ENCODE results near the gene TM2D3.
"Not testable (repeated sequence)": the region's sequence is repeated elsewhere in the genome, so short reads cannot be mapped to it uniquely, and the experiment has no call there.

The TM2D3 gene

DNA sequence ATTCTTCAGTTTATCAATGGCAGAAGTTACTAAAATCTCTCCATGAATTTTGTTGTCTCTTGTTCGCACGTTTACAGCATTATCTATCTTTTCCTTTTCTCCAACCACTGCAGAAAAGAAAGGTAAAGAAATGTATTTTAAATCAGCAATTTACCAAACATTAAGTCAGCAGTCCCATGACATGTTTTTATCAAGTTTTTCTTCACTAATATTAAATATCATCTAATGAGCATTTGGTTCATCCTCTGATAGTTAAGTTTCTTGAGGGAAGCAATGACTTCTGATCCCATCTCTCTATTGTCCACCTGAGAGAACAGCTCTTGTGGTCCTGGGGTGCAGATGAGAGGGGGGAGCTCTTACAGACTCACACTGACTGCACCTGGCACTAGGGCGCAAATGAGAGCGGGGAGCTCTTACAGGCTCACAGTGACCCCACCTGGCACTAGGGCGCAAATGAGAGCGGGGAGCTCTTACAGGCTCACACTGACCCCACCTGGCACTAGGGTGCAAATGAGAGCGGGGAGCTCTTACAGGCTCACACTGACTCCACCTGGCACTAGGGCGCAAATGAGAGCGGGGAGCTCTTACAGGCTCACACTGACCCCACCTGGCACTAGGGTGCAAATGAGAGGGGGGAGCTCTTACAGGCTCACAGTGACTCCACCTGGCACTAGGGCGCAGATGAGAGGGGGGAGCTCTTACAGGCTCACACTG is 2.6 kb upstream of the TM2D3 start:
- peak; percentile 32 for DNase-seq

DNA sequence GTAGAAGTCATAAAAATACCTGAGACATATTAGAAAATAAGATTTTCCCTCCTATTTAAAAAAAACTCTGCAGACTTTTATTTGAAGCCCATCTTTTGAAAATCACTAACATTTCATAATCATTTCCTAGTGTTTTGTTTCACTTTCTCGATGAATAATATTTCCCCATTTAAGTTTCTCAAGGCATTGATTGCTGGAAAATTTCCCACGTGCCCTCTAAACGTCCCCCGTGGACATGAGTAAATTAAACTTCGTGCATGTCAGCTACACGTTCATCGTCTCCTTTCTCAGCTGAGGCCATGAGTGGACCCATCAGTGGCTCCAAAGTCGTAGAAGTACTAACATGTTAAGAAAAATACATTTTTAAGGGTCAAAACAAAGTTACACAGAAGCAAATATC is 2.0 kb upstream of the TM2D3 start:
- no peak for DNase-seq

DNA sequence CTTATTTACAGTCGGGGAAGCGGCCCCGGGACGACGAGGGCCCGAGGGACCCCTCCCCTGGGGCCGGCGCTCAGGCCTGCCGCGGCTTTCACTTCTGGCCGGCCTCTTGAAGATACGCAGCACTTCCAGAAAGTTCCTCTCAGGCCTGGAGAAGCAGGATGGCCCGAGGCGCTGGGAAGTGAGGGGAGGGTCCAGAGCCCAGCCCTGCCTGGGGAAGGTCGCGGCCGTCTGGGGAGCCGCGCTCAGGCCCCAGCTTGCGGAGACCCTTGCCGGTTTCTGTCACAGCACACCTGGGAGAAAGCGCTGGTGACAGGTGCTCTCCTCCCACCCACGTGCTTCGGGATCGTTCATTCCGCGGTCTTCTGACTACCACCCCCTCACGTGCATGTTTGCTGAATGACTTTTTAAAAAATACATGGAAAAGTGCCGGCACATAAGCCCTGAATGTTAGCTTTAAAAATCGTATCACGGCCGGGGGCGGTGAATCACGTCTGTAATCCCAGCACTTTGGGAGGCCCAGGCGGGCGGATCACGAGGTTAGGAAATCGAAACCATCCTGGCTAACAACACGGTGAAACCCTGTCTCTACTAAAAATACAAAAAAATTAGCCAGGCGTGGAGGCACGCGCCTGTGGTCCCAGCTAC is 727 bp upstream of the TM2D3 start:
- DNase-seq, result no peak

DNA sequence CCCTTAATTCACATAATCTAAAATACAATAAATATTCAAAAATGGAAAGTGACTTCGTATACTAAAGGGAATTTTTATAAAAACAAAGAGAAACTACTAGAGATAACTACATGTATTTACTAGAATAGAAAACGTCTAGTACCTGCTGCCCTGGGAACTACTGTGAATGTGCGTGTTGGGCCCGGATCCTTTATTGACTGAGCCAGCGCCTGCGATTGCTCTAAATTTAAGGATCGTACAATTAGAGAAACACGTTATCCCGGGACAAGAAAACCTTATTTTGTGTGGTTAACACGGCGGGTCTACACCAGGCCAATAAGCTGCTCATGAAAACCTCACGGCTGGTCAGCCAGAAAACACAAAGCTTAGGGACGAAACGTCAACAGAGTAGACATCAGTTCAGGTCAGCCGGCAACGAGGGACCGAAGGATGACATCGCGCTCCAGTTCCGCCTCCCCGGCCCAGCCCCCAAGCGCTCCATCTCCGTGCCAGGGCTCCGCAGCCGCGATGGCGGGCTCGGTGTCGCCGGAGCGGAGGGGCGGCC is 555 bp downstream of the TM2D3 start:
- no peak for DNase-seq

DNA sequence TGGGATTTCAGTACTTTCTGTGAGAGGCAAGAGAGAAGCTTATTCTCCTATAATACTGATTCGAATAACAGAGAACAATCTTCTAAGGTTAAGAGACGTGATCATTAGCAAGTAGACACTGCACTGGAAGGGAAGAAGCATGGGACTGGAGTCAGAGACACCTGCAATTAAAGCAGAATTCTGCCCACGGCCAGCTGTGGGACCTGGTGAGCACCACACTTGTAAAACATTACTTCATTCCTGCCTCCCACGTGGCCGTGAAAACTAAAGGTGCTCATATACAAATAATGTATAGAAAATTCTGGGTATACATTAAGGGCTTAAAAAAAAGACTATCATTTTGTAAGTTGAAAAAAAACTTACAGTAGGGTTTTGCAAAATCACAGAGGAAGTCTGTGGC is 2.0 kb downstream of the TM2D3 start:
- no peak for DNase-seq

DNA sequence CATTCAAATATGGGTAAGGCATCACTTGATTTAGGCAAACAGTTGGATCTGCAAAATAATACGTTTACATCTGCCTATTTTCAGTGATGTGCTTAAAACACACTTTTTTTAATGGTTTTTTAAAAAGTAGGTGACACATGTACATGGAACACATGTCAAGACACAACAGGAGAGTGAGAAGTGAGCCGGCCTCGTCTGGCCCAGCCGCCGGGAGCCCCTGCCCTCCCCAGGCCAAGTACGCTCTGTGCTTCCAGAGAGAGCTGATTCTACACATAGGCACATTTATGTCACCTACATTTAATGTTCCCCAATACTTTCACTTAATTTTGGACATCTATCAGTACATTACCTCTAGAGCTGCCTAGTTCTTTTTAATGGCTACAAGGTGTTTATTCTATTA is 3.8 kb downstream of the TM2D3 start:
- no peak for DNase-seq

DNA sequence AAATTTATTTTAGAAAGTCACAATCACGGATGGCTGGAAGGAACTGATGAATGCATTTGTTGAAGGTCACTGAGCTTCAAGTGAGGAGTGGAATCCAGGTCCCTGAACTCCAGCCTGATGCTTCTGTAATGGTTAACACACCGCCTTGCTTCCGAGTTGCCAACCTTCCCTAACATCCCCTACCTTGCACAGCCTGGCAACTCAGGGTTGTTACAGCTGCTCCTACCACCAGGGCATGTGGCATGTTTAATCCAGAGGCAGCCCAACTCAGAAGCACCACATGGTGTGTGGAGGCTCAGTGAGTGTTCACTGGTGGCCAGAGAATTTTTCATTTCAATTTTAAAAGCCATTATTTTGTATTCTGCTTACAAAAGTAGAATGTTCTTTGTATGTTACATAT is 4.9 kb downstream of the TM2D3 start:
- no peak for DNase-seq

DNA sequence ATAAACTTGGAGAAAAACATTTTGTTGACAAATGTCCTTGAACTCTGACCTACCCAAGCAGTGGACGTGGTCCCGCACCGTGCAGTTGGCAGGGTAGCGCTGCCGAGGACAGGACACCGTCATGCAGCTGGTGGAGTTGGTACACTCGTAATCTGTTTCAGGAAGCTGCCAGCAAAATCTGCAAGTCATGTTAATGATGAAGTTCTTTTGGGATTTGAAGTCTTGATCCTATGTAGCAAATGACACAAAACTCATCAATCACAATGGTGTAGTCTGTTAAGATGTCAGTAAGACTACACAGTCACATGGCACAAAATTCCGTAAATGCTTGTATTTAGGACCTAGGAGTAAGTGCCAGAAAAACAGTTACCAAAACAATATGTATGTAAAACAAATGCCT is 5.5 kb downstream of the TM2D3 start:
- no peak for DNase-seq

DNA sequence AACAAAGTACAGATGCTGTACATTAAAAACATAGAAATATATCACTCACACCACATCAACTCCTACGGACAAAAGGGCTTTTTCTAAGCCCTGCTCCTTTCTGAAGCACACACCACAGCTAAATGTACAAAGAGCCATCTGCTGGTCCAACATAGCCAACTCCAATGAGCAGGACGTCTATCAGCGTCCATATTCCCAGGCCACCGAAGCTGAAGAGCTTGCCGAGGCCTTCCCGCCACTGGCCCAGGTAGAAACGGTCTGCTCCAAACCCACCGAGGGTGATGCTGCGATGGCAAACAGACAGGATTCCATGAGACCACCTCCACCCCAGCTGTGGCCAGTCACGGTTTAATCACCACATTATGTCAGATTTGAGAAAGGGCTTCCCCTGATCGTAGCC is 9.8 kb downstream of the TM2D3 start:
- no peak for DNase-seq

DNA sequence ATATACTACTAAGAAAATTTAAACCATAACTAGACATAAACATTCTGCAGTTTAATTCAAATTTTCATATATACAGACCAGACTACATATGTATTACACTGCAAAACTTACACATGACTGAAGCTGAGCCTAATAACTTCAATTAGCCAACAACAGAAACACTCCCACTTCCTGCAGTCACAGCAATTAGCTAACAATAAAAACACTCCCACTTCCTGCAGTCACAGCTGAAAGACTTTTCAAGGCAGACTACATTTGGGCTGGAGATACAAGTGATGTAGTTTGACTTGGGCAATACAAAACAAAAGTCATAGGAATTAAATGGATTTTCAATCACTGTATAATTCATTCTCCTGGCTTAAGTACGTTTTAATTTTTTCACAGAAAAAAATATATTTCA is 10.3 kb downstream of the TM2D3 start:
- DNase-seq, result peak; percentile 80

DNA sequence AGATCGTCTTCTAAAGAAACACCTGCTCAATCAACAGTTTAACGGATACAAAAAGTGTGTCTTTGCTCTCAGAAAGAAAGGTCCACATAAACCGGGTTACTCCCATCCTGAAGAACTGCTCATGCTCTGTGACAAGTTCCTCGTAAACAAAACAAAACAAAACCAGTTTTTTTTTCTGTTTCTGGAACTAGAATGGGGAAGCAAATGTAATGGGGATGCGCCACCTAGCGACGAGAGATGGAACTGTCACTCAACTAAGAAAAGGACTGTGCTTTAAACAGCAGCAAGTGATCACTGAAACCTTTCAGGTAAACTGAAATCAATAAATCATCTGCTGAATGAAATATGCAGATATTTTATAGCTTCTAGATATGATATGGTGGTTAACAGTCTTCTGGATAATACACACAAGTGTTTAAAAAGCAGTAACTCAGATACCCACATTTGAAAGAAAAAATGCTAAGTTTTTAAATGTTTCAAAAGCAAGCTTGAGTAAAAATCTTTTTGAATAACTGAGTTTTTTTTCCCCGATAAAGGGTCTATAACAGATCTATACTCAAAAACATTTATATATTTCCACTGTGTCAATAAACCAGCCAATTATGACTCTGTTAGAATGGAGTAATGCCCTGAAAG is 10.9 kb downstream of the TM2D3 start:
- peak; percentile 83 for DNase-seq

DNA sequence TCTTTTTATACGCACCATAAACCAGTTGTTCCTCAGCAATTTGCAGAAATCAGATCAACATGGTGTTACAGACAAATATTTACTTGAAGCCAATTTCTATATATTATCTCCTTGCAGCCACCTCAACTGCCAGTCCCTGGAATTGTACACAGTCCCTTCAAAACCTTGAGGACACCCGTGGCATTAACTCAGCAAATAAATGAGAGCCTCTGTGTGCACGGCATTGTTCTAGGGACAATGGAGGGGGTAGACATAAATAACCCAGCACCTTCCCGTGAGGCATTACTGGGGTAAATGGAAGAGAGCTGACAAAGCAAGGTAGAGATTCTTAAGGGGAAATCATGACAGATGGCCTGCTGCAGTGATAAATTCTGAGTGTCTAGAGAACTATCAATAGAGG is 12.5 kb downstream of the TM2D3 start:
- DNase-seq, result no peak

DNA sequence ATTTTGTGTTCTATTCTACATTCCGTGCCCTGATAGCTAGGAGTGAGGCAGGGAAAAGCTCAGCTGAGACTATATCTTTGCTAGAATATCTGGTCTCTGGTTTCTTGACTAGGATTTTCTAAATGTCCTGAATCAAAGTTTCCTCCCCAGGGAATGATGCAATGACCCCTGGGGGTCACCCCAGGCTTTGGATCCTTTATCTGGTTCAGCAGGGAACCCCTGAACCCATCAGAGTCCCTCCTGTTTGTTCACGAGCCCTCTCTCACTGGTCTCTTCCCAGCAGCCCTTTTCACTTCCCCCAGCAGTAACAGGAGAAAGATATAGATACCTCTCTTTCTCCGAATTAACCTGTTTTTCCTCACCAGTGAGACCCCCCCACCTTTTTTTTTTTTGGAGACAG is 14.3 kb downstream of the TM2D3 start:
- DNase-seq, result no peak

DNA sequence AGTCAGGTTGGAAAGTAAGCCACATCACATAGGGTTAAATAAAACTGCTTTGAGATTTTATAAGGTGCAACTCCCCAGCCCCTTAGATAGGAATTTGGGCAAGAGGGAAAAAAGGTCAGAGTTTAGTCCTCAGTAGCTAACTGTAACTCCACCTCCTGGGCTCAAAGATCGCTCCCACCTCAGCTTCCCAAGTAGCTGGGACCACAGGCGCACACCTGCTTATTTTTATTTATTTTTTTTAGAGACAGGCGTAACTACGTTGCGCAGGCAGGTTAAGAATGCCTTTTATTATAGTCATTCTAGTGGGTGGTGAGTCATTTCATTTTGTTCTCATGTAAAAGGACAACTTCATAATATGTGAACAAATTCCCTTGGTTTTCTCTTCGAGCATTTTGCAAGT is 14.7 kb downstream of the TM2D3 start:
- no peak for DNase-seq

DNA sequence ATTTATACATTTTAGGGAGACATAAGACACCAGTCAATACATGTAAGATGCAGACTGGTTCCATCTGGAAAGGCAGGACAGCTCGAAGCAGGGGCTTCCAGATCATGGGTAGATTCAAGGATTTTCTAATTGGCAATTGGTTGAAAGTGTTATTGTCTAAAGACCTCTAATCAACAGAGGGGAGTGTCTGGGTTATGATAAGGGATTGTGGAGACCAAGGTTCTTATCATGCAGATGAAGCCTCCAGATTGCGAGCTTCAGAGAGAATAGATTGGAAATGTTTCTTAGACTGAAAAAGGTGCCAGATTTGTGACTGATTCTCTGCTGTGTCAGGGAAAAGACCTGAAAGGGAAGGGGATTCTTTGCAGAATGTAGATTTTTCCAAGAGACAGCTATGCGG is 15.1 kb downstream of the TM2D3 start:
- DNase-seq, result no peak

DNA sequence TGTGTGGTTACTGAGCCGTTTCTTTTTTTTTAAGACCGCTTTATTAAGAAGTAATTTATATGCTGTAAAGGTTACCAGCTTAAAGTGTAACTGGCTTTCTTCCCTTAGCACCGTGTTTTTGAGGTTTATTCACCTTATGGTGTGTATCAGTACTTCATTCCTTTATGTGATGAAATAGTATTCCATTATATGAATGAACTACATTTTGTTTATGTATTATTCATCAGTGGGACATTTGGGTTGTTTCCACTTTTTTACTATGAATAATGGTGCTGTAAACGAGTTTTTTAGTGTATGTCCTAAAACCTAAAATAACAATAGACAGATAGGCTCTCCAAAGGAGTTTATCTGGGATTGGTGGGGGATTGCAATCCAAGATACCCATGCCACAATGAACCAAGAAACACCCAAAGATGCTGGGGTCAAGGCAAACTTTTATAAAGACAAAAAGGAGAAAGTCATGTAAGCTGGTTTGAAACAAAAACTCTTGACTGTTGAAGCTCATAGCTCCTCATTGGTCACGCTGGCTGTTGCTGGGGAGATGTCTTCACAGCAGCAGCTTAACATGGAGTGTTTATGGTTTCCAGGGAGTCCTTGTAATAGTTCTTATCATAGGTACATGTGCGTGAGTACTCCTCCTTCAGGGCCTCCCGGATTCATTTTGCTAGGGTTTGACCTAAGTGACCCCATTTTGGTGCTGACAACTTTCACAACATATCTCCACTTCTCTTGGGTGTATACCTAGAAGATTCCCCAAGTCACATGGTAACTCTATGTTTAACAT is 16.0 kb downstream of the TM2D3 start:
- no peak for DNase-seq

DNA sequence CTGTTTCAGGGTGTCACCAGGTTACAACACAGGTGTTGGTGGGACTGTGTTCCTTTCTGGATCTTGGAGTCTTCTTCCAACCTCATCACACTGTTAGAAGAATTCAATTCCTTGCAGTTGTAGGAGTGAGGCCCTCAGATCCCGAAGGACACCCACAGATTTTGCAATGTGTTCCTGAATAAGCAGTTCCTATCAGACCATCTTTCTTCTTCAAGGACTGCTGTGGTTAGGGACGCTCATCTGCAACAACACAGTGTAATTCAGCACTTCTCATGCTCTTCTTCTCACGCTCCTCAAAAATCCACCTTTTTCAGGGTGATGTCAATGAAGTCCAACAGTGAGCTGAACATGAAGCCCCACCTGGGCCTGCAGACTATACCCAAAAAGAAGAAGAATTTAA is 18.8 kb downstream of the TM2D3 start:
- DNase-seq, result no peak

DNA sequence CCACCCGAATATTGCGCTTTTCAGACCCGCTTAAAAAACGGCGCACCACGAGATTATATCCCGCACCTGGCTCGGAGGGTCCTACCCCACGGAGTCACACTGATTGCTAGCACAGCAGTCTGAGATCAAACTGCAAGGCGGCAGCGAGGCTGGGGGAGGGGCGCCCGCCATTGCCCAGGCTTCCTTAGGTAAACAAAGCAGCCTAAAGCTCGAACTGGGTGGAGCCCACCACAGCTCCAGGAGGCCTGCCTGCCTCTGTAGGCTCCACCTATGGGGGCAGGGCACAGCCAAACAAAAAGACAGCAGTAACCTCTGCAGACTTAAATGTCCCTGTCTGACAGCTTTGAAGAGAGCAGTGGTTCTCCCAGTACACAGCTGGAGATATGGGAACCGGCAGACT is 25.5 kb downstream of the TM2D3 start:
- not testable (repeated sequence) for DNase-seq

DNA sequence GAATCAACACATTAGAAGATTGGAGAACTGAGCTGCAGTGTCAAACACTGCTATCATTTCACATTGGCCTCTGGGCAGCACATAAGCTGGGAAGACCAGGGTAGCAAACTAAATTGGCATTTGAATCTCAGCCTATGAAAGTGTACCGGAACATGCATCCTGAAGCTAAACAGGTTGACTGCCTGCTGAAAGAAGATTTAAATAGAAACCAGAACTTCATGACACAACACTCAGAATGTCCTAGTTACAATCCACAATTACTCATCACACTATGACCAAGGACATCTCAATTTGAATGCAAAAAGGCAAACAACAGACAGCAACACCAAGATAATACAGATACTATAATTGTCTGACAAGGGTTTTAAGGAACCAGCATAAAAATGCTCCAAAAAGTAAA is 26.2 kb downstream of the TM2D3 start:
- no peak for DNase-seq

DNA sequence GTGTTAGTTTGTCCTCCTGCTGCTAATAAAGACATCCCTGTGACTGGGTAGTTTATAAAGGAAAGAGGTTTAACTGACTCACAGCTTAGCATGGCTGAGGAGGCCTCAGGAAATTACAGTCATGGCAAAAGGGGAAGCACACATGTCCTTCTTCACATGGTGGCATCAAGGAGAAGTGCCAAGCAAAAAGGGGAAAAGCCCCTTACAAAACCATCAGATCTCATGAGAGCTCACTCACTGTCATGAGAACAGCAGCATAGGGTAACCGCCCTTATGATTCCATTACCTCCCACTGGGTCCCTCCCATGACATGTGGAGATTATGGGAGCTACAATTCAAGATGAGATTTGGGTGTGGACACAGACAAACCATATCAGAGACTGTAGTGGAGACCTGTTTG is 27.0 kb downstream of the TM2D3 start:
- DNase-seq, result no peak

DNA sequence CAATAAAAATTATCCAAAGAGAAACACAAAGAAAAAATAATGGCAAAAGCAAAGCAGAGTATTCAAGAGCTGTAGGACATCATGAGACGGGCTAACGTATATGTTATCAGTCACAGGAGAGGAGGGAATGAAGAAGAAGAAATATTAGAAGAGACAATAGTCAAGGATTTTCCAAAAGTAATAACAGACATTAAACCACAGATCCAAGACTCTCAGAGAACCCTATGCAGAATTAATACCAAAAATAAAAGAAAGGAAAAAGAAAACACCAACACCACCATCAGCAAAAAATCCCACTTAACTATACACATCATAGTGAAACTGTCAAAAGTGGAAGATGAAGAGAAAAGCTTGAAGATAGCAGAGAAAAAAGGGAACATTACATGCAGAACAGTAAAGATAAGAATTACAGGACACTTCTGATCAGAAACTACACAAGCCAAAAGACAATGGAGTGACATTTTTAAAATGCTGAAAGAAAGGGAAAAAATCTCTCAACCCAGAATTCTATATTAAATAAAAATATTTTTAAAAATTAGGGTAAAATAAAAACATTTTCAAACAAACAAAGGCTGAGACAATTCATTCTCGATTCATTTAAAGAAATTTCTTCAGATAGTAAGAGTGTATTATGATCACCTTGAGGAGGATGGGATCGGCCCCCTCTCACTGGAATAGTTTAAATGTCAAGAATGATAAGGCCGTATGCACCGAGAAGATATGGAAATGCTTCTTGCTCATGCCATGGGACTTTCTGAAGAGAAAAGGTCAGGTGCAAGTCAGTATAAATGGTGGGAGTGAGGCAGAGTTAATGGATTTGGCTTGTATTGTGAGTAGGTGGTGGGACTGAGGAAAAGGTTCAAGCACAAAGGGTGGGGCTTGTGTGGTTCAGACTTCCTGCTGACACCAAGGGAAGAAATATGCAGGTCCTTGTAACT is 28.5 kb downstream of the TM2D3 start:
- DNase-seq, result no peak

DNA sequence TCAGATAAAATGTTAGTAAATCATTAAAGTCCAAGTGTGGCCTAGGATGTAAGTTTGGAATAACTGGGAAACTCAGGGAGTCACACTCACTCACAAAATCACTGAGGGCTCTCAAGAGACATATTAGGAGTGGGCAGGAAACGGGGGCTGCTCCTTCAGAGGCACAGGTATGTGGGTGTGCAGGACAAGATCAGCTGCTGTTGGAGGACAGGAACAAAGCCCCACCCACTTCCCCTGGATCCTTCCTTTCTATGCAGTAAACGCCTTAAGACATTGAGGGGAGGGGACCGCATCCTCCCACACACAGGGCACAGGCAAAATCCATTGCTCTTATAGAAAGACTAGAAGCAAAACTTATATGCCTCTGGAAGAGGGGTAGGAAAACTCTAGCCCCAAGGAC is 30.2 kb downstream of the TM2D3 start:
- DNase-seq, result no peak
